Prostate gland (tissue), 2 donors: ENCODE data around the gene COL6A5.

Experiments used
- POLR2A ChIP-seq: fragments of 450-650 bp; IDR thresholded peaks from one replicate; pipeline ENCODE4 v1.6.1; 2016; ENCODE audit warnings: antibody characterized with exemption, mild to moderate bottlenecking
- POLR2AphosphoS5 ChIP-seq: sonication (generic); formaldehyde crosslinking; IDR thresholded peaks from one replicate; pipeline ENCODE4 v1.6.1; 2017; ENCODE audit warnings: antibody characterized with exemption
- TF ChIP-seq, protein P1 (sequence below), 4 experiments: fragments of 200-600 bp in 2 of 4; fragments of 450-650 bp in 2 of 4; sonication (generic) in 2 of 4; IDR thresholded peaks; 1 replicate in 3 of 4; 2 replicates in 1 of 4; pipeline ENCODE4 v1.5.1; 2016 to 2019; ENCODE audit warnings: antibody characterized with exemption in 4 of 4, mild to moderate bottlenecking in 2 of 4, moderate library complexity in 2 of 4

DNA sequence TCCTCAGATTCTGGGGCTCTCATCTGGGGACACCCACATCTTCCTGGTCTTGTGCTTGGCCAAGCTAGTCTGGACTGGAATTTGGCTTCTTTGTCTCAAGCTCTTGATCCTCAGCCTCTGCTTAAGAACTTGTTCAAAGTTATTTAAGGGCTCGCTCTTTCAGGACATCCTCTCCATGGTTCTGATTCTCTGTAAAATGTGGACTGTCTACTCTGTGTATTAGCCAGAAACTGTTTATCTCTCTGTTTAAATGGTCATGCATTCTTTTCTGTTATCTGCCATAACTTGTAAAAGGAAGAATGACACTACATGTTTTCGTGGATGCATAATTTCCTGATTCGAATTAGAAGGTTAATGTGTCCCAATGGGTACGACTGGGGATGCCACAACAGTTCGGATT lies 79.4 kb downstream of the COL6A5 start:
- TF ChIP-seq, protein P1, sequence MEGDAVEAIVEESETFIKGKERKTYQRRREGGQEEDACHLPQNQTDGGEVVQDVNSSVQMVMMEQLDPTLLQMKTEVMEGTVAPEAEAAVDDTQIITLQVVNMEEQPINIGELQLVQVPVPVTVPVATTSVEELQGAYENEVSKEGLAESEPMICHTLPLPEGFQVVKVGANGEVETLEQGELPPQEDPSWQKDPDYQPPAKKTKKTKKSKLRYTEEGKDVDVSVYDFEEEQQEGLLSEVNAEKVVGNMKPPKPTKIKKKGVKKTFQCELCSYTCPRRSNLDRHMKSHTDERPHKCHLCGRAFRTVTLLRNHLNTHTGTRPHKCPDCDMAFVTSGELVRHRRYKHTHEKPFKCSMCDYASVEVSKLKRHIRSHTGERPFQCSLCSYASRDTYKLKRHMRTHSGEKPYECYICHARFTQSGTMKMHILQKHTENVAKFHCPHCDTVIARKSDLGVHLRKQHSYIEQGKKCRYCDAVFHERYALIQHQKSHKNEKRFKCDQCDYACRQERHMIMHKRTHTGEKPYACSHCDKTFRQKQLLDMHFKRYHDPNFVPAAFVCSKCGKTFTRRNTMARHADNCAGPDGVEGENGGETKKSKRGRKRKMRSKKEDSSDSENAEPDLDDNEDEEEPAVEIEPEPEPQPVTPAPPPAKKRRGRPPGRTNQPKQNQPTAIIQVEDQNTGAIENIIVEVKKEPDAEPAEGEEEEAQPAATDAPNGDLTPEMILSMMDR (IDR thresholded peaks at IDR 0.05): no peak
- TF ChIP-seq POLR2AphosphoS5: no peak
- no peak for TF ChIP-seq POLR2A
